HEK293 (cell line): ENCODE results near the gene GJC2.

Source experiments
- HOXD13 ChIP-seq: sonication (generic); formaldehyde crosslinking; IDR thresholded peaks from 2 replicates; pipeline ENCODE4 v1.8.0; 2022; ENCODE audit warnings: missing genetic modification reagents, borderline replicate concordance
- KLF17 ChIP-seq: fragments of 450-650 bp; formaldehyde crosslinking; IDR thresholded peaks from 2 replicates; pipeline ENCODE4 v1.5.1; 2016; ENCODE audit warnings: missing biosample characterization, missing genetic modification characterization
- PATZ1 ChIP-seq: fragments of 450-650 bp; formaldehyde crosslinking; IDR thresholded peaks from 2 replicates; pipeline ENCODE4 v1.5.1; 2016; ENCODE audit warnings: missing biosample characterization, missing genetic modification characterization
- PRDM6 ChIP-seq: fragments of 450-650 bp; formaldehyde crosslinking; IDR thresholded peaks from 2 replicates; pipeline ENCODE4 v1.5.1; 2017; ENCODE audit warnings: missing biosample characterization, missing genetic modification characterization
- ZBTB1 ChIP-seq: fragments of 450-650 bp; formaldehyde crosslinking; IDR thresholded peaks from 2 replicates; pipeline ENCODE4 v1.5.1; 2016; ENCODE audit warnings: missing biosample characterization, missing genetic modification characterization
- ZBTB20 ChIP-seq: fragments of 450-650 bp; formaldehyde crosslinking; IDR thresholded peaks from 2 replicates; pipeline ENCODE4 v1.5.1; 2016; ENCODE audit warnings: missing biosample characterization, missing genetic modification characterization
- ZBTB7A ChIP-seq: fragments of 450-650 bp; formaldehyde crosslinking; IDR thresholded peaks from 2 replicates; pipeline ENCODE4 v1.5.1; 2016; ENCODE audit warnings: low read depth, missing biosample characterization, missing genetic modification characterization
- ZBTB8A ChIP-seq: fragments of 450-650 bp; formaldehyde crosslinking; IDR thresholded peaks from 2 replicates; pipeline ENCODE4 v1.5.1; 2016; ENCODE audit warnings: missing biosample characterization, missing genetic modification characterization
- ZFP37 ChIP-seq: fragments of 450-650 bp; formaldehyde crosslinking; IDR thresholded peaks from 2 replicates; pipeline ENCODE4 v1.5.1; 2016; ENCODE audit warnings: missing biosample characterization, missing genetic modification characterization
- ZNF114 ChIP-seq: fragments of 450-650 bp; formaldehyde crosslinking; IDR thresholded peaks from 2 replicates; pipeline ENCODE4 v1.5.0; 2017; ENCODE audit warnings: missing biosample characterization, missing genetic modification characterization
- ZNF157 ChIP-seq: fragments of 450-650 bp; formaldehyde crosslinking; IDR thresholded peaks from 2 replicates; pipeline ENCODE4 v1.5.1; 2016; ENCODE audit warnings: missing biosample characterization, missing genetic modification characterization
- ZNF211 ChIP-seq: fragments of 450-650 bp; formaldehyde crosslinking; IDR thresholded peaks from 2 replicates; pipeline ENCODE4 v1.5.1; 2016; ENCODE audit warnings: low read depth, missing biosample characterization, missing genetic modification characterization
- ZNF23 ChIP-seq: fragments of 450-650 bp; formaldehyde crosslinking; IDR thresholded peaks from 2 replicates; pipeline ENCODE4 v1.5.1; 2016; ENCODE audit warnings: missing biosample characterization, missing genetic modification characterization, borderline replicate concordance
- ZNF248 ChIP-seq: fragments of 450-650 bp; formaldehyde crosslinking; IDR thresholded peaks from 2 replicates; pipeline ENCODE4 v1.5.1; 2017; ENCODE audit warnings: missing biosample characterization, missing genetic modification characterization
- ZNF391 ChIP-seq: fragments of 450-650 bp; formaldehyde crosslinking; IDR thresholded peaks from 2 replicates; pipeline ENCODE4 v1.5.1; 2016; ENCODE audit warnings: low read depth, missing biosample characterization, missing genetic modification characterization, borderline replicate concordance
- ZNF394 ChIP-seq: fragments of 450-650 bp; formaldehyde crosslinking; IDR thresholded peaks from 2 replicates; pipeline ENCODE4 v1.5.1; 2016; ENCODE audit warnings: missing biosample characterization, missing genetic modification characterization, mild to moderate bottlenecking, moderate library complexity, borderline replicate concordance
- ZNF404 ChIP-seq: fragments of 450-650 bp; formaldehyde crosslinking; IDR thresholded peaks from 2 replicates; pipeline ENCODE4 v1.5.1; 2017; ENCODE audit warnings: missing biosample characterization, missing genetic modification characterization
- ZNF513 ChIP-seq: fragments of 450-650 bp; IDR thresholded peaks from 2 replicates; pipeline ENCODE4 v1.5.1; 2018; ENCODE audit warnings: missing biosample characterization, missing genetic modification characterization
- ZNF518A ChIP-seq: fragments of 450-650 bp; formaldehyde crosslinking; conservative IDR thresholded peaks from 2 replicates; pipeline ENCODE4 v1.5.1; 2016; ENCODE audit warnings: low read depth, missing biosample characterization, missing genetic modification characterization
- ZNF529 ChIP-seq: fragments of 450-650 bp; formaldehyde crosslinking; IDR thresholded peaks from 2 replicates; pipeline ENCODE4 v1.5.1; 2017; ENCODE audit warnings: missing genetic modification characterization, missing biosample characterization; ENCODE audit not compliant: insufficient replicate concordance
- ZNF558 ChIP-seq: fragments of 450-650 bp; formaldehyde crosslinking; IDR thresholded peaks from 2 replicates; pipeline ENCODE4 v1.5.1; 2016; ENCODE audit warnings: missing biosample characterization, missing genetic modification characterization
- ZNF610 ChIP-seq: fragments of 450-650 bp; formaldehyde crosslinking; IDR thresholded peaks from 2 replicates; pipeline ENCODE4 v1.5.1; 2016; ENCODE audit warnings: missing biosample characterization, missing genetic modification characterization, borderline replicate concordance
- ZXDB ChIP-seq: fragments of 450-650 bp; formaldehyde crosslinking; IDR thresholded peaks from 2 replicates; pipeline ENCODE4 v1.5.1; 2016; ENCODE audit warnings: missing biosample characterization, missing genetic modification characterization

GJC2 gene

GRCh38 chr1:228101994-228102790 is 47.5 kb upstream of the GJC2 start (continued):
- TF ChIP-seq PRDM6 (tag by site-specific recombination) (no peak), ZNF211 (tag by site-specific recombination) (no peak), ZNF394 (tag by site-specific recombination) (peak; percentile 53; the same call in 1 of the 2 replicates), ZNF23 (no peak), ZNF404 (no peak), ZNF157 (tag by site-specific recombination) (no peak), ZXDB (tag by site-specific recombination) (peak; percentile 97), ZFP37 (peak; percentile 17; the same call in 1 of the 2 replicates), ZNF391 (tag by site-specific recombination) (0 out of 2 replicates have a peak, but pooled peaks have one; percentile 13), ZNF610 (tag by site-specific recombination) (no peak), ZBTB7A (tag by site-specific recombination) (peak; percentile 80; the same call in 1 of the 2 replicates), PATZ1 (tag by site-specific recombination) (peak; percentile 96), ZBTB8A (tag by site-specific recombination) (peak; percentile 50; the same call in 1 of the 2 replicates), ZBTB1 (tag by site-specific recombination) (0 out of 2 replicates have a peak, but pooled peaks have one; percentile 12), ZNF518A (tag by site-specific recombination) (no peak), HOXD13 (CRISPR knock-in tag) (no peak), ZNF558 (tag by site-specific recombination) (no peak), ZNF114 (tag by site-specific recombination) (no peak), ZNF513 (tag by site-specific recombination) (no peak), ZNF248 (tag by site-specific recombination) (no peak), ZBTB20 (peak; percentile 64), KLF17 (tag by site-specific recombination) (peak; percentile 91), ZNF529 (tag by site-specific recombination) (no peak)
